ENCODE data around the gene MYO5A.

- TF ChIP-seq CTCF (IDR thresholded peaks at IDR 0.05) = no peak
- no peak for TF ChIP-seq POLR2A (IDR thresholded peaks at IDR 0.05)
Measured at GRCh38 chr15:52437646-52438045, 91.0 kb downstream of the MYO5A start.

Data from Peyer's patch (tissue), 4 donors.